Activated effector memory CD4-positive, alpha-beta T cell treated with Interleukin-2 at 50 U/mL for 16 hours (primary cell): ENCODE data around the gene ARHGAP18.
"Not testable (repeated sequence)": the region's sequence is repeated elsewhere in the genome, so short reads cannot be mapped to it uniquely, and the experiment has no call there.

Experiments used
- DNase-seq: peaks from one replicate; pipeline ENCODE4 v3.0.0-alpha.2; 2020

Gene ARHGAP18

GRCh38 chr6:129574605-129575004 lies 135.4 kb downstream of the ARHGAP18 start:
- not testable (repeated sequence) for DNase-seq

- DNase-seq = not testable (repeated sequence)
Measured at GRCh38 chr6:129570929-129571328, 139.0 kb downstream of the ARHGAP18 start.

GRCh38 chr6:129568015-129568414 lies 142.0 kb downstream of the ARHGAP18 start:
- DNase-seq = no peak

GRCh38 chr6:129567374-129567773 lies 142.6 kb downstream of the ARHGAP18 start:
- no peak for DNase-seq

- DNase-seq = no peak
Measured at GRCh38 chr6:129565811-129566210, 144.2 kb downstream of the ARHGAP18 start.

- no peak for DNase-seq
Measured at GRCh38 chr6:129565366-129565765, 144.6 kb downstream of the ARHGAP18 start.

GRCh38 chr6:129558248-129558647 lies 151.7 kb downstream of the ARHGAP18 start:
- DNase-seq = no peak

- no peak for DNase-seq
Measured at GRCh38 chr6:129555206-129555832, 154.7 kb downstream of the ARHGAP18 start.

- DNase-seq = no peak
Measured at GRCh38 chr6:129552413-129552812, 157.6 kb downstream of the ARHGAP18 start.

GRCh38 chr6:129551486-129551885 lies 158.5 kb downstream of the ARHGAP18 start:
- DNase-seq = no peak

- no peak for DNase-seq
Measured at GRCh38 chr6:129546702-129547101, 163.3 kb downstream of the ARHGAP18 start.

GRCh38 chr6:129544892-129545612 lies 164.9 kb downstream of the ARHGAP18 start:
- DNase-seq = no peak

GRCh38 chr6:129543981-129544380 lies 166.0 kb downstream of the ARHGAP18 start:
- no peak for DNase-seq

GRCh38 chr6:129542705-129543104 lies 167.3 kb downstream of the ARHGAP18 start:
- DNase-seq = no peak

- DNase-seq = no peak
Measured at GRCh38 chr6:129539032-129539431, 170.9 kb downstream of the ARHGAP18 start.

- DNase-seq = no peak
Measured at GRCh38 chr6:129536271-129536670, 173.7 kb downstream of the ARHGAP18 start.

GRCh38 chr6:129534926-129535325 lies 175.1 kb downstream of the ARHGAP18 start:
- DNase-seq = no peak
